Fibroblast of the aortic adventitia (primary cell): Measurements from ENCODE around the gene HSD17B8. TPM values are rescaled to one million over a fixed set of nuclear protein-coding genes. Genes with fewer than 3 reads are reported as not detected.

Experiments
- DNase-seq: peaks from one replicate; pipeline ENCODE4 v3.0.0-alpha.2; 2010; ENCODE audit warnings: low read depth
- H3K4me3 ChIP-seq: 2 replicates; pipeline ENCODE4 v1.5.1; 2011; ENCODE audit warnings: low read depth, mild to moderate bottlenecking, control low read depth, low read length, moderate library complexity
- CTCF ChIP-seq: IDR thresholded peaks from 2 replicates; pipeline ENCODE4 v1.5.1; 2011; ENCODE audit warnings: mild to moderate bottlenecking, low read length, control low read depth, inconsistent platforms; ENCODE audit not compliant: insufficient read depth
- total RNA-seq: library from RNA; depleted of rRNA; stranded (reverse); fragments of >200 nt; gene quantifications from 2 replicates; pipeline ENCODE4 v1.2.3, GENCODE V29; 2012; ENCODE audit warnings: low replicate concordance

HSD17B8 gene
- total RNA-seq, 1 donor: 2.6 TPM

DNA sequence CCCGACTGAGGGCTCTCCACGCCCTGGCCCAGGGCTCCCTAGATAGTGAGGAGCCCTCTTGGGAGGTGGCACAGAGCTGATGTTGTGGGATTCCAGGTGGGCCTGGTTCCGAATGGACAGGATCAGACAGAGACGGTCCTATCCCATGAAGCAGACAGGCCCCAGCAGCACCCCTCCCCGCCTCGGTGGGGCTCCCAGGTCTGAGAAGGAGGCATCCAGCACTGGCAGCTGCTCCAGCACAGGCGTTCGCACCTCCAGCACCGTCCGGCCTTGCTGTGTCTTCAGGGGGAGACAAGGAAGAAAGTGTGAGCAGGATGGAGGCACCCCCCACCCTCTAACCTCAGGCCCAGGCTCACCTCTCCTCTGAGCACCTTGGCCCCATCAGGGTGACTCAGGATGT is 40.9 kb upstream of the HSD17B8 start:
- no peak for TF ChIP-seq CTCF
- DNase-seq: no peak
- no peak overlapping the region for H3K4me3 ChIP-seq

DNA sequence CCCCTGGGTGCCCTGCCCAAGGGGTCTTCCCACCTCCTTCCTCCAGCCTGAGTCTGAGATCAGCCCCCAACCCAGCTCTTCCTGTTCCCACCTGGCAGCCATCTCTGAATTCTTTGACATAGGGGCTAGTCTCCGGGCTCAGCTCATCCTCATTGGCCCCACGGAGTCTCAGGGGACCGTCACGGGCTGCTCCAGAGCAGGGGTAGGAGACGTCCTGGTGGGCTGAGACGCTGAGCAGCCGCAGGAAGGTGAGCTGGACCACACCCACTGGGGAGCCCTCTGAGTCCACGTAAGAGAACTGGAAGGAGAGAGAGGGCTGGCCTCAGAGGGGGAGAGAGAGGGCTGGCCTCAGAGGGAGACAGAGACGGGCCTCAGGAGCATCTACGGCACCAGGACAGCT is 40.3 kb upstream of the HSD17B8 start:
- TF ChIP-seq CTCF: no peak
- no peak for DNase-seq
- H3K4me3 ChIP-seq: no peak overlapping the region

- no peak for DNase-seq
- TF ChIP-seq CTCF: no peak
- H3K4me3 ChIP-seq: no peak overlapping the region
Measured at GRCh38 chr6:33164665-33165373, 39.6 kb upstream of the HSD17B8 start.

DNA sequence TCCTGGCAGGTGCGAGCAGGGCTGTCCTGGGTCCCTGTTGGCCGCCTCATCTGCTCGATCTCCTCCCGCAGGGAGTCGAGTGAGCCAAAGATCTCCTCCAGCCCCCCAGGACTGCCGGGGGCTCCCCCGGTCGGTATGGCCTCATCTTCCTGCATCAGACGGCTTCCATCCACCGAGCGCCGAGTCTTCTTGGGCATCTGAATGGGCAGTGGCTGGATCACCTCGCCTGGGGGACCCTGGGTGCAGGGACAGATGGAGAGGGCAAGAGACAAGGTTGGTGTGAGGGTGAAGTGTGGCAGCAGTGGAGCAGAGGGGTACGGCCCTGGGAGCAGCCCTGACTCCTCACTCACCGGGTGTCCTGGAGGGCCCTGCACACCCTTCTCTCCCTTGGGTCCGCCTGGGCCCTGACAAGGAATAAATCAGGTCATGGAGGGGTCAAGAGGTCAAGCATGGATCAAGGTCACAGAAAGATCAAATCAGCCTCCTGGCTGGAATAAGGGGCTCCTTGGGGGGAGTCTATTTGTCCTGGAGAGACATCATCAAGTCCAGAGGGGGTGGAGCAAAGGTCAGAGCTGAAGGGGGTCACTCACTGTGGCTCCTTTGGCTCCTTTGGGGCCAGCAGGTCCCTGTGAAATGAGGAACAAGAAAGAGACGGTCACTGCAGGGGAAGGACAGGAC is 38.7 kb upstream of the HSD17B8 start:
- DNase-seq: no peak
- H3K4me3 ChIP-seq: no peak overlapping the region
- no peak for TF ChIP-seq CTCF

DNA sequence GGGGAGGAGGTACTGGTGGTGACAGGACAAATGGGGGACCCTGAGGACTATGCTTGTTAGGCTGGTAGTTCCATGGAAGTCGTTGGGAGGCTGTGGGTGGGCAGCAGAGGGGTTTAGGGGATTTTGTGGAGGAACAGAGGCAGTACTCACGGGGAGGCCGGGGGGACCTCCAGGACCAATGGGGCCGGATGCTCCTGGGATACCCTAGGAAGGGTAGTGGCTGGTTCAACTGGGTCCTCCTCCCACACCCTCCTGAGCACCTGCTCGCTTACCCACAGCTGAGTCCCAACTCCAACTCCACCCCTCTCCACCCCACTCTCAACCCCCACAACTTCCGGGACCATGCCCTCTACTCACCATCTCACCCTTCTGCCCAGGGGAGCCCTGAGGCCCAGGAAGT is 38.1 kb upstream of the HSD17B8 start:
- TF ChIP-seq CTCF: no peak
- DNase-seq: no peak

GRCh38 chr6:33166811-33167210 is 37.6 kb upstream of the HSD17B8 start:
- TF ChIP-seq CTCF: no peak
- no peak for DNase-seq
- no peak overlapping the region for H3K4me3 ChIP-seq

More for the DNA sequence above, 38.1 kb upstream of the HSD17B8 start:
- H3K4me3 ChIP-seq: no peak overlapping the region
